NCI-H1417 treated with DMSO at 0.1 percent for 48 hours (cell line): ENCODE measurements around the gene SPATA33.
"Not testable (repeated sequence)": the region's sequence is repeated elsewhere in the genome, so short reads cannot be mapped to it uniquely, and the experiment has no call there.

Experiments used
- DNase-seq: peaks from one replicate; lab custom pipeline; 2025; lab: John Stamatoyannopoulos, UW

Gene SPATA33

GRCh38 chr16:89629827-89630610 is 27.6 kb upstream of the SPATA33 start:
- no peak for DNase-seq

GRCh38 chr16:89633064-89633631 is 24.5 kb upstream of the SPATA33 start:
- no peak for DNase-seq

GRCh38 chr16:89634463-89635385 is 22.9 kb upstream of the SPATA33 start:
- not testable (repeated sequence) for DNase-seq

- DNase-seq: no peak
Observed at GRCh38 chr16:89636663-89637062, 21.0 kb upstream of the SPATA33 start.

- DNase-seq: no peak
Observed at GRCh38 chr16:89637379-89637778, 20.3 kb upstream of the SPATA33 start.

GRCh38 chr16:89638455-89638854 is 19.2 kb upstream of the SPATA33 start:
- DNase-seq: no peak

- no peak for DNase-seq
Observed at GRCh38 chr16:89639385-89639784, 18.3 kb upstream of the SPATA33 start.

GRCh38 chr16:89641458-89642119 is 16.0 kb upstream of the SPATA33 start:
- no peak for DNase-seq

GRCh38 chr16:89642574-89642973 is 15.1 kb upstream of the SPATA33 start:
- DNase-seq: no peak

GRCh38 chr16:89643769-89644300 is 13.8 kb upstream of the SPATA33 start:
- DNase-seq: no peak

- no peak for DNase-seq
Observed at GRCh38 chr16:89645122-89645521, 12.5 kb upstream of the SPATA33 start.

- DNase-seq: no peak
Observed at GRCh38 chr16:89646270-89646669, 11.4 kb upstream of the SPATA33 start.

GRCh38 chr16:89646906-89647305 is 10.7 kb upstream of the SPATA33 start:
- no peak for DNase-seq

- no peak for DNase-seq
Observed at GRCh38 chr16:89651584-89651983, 6.1 kb upstream of the SPATA33 start.

GRCh38 chr16:89653656-89654295 is 3.9 kb upstream of the SPATA33 start:
- no peak for DNase-seq

- no peak for DNase-seq
Observed at GRCh38 chr16:89655062-89655643, 2.5 kb upstream of the SPATA33 start.

- no peak for DNase-seq
Observed at GRCh38 chr16:89656435-89657121, 1.1 kb upstream of the SPATA33 start.

- DNase-seq: no peak
Observed at GRCh38 chr16:89658221-89658879, 714 bp downstream of the SPATA33 start.

GRCh38 chr16:89660146-89660545 is 2.5 kb downstream of the SPATA33 start:
- DNase-seq: no peak

GRCh38 chr16:89661215-89661614 is 3.6 kb downstream of the SPATA33 start:
- DNase-seq: no peak
